WTC11 (cell line): ENCODE measurements around the gene USP15. TPM values are rescaled to one million over a fixed set of nuclear protein-coding genes. Genes with fewer than 3 reads are reported as not detected.

Source experiments
- ATAC-seq: fragments of 200-7000 bp; cut with Tn5 transposase; 2 replicates; pipeline ENCODE4 v1.10.0; 2021; ENCODE audit warnings: mild to moderate bottlenecking, moderate library complexity
- CTCF ChIA-PET: fragments of 300-600 bp; sonication (Branson Sonifier 250); formaldehyde crosslinking; loops from one replicate; lab custom pipeline; 2021; ENCODE audit warnings: antibody characterized with exemption; lab: Charles Lee
- POLR2A ChIA-PET: fragments of 350-600 bp; sonication (Branson Sonifier 250); formaldehyde crosslinking; loops from one replicate; lab custom pipeline; 2021; ENCODE audit warnings: antibody characterized with exemption; lab: Charles Lee
- DNase-seq: peaks from one replicate; pipeline ENCODE4 v3.0.0; 2021; ENCODE audit warnings: low spot score
- H3K27ac Mint-ChIP-seq: 2 replicates; pipeline ENCODE4 v1.8.0; 2021; ENCODE audit warnings: mixed read lengths
- H3K27me3 Mint-ChIP-seq: 2 replicates; pipeline ENCODE4 v1.8.0; 2021; ENCODE audit warnings: low read depth, mild to moderate bottlenecking, moderate library complexity, mixed read lengths
- H3K36me3 Mint-ChIP-seq: 2 replicates; pipeline ENCODE4 v1.8.0; 2021; ENCODE audit warnings: mixed read lengths
- H3K4me1 Mint-ChIP-seq: 2 replicates; pipeline ENCODE4 v1.8.0; 2022; ENCODE audit warnings: mixed read lengths
- H3K4me3 Mint-ChIP-seq: 2 replicates; pipeline ENCODE4 v1.8.0; 2021; ENCODE audit warnings: mild to moderate bottlenecking, moderate library complexity, mixed read lengths
- H3K9me3 Mint-ChIP-seq: 2 replicates; pipeline ENCODE4 v1.8.0; 2021; ENCODE audit warnings: mixed read lengths
- CREM ChIP-seq: sonication (generic); formaldehyde crosslinking; IDR thresholded peaks from 2 replicates; pipeline ENCODE4 v1.8.1; 2022; ENCODE audit warnings: mild to moderate bottlenecking, missing genetic modification reagents, moderate library complexity
- ELF4 ChIP-seq: sonication (generic); formaldehyde crosslinking; IDR thresholded peaks from 2 replicates; pipeline ENCODE4 v1.8.1; 2022; ENCODE audit warnings: low read depth, mild to moderate bottlenecking, moderate library complexity, missing genetic modification reagents
- FOXP1 ChIP-seq: sonication (generic); formaldehyde crosslinking; IDR thresholded peaks from 2 replicates; pipeline ENCODE4 v1.8.0; 2022; ENCODE audit warnings: missing genetic modification reagents, mild to moderate bottlenecking, moderate library complexity, borderline replicate concordance
- GRHL2 ChIP-seq: fragments of 250-450 bp; sonication (Bioruptor Pico); IDR thresholded peaks from 2 replicates; pipeline ENCODE4 v1.8.0; 2022; ENCODE audit warnings: mild to moderate bottlenecking, moderate library complexity; ENCODE audit not compliant: insufficient replicate concordance, severe bottlenecking
- IRF2 ChIP-seq: sonication (generic); formaldehyde crosslinking; IDR thresholded peaks from 2 replicates; pipeline ENCODE4 v1.8.0; 2022; ENCODE audit warnings: low read depth, missing genetic modification reagents, borderline replicate concordance
- MAX ChIP-seq: sonication (generic); formaldehyde crosslinking; IDR thresholded peaks from 2 replicates; pipeline ENCODE4 v1.8.0; 2022; ENCODE audit warnings: mild to moderate bottlenecking, missing genetic modification reagents
- RELA ChIP-seq: sonication (generic); formaldehyde crosslinking; IDR thresholded peaks from 2 replicates; pipeline ENCODE4 v1.8.1; 2022; ENCODE audit warnings: missing genetic modification reagents, mild to moderate bottlenecking, borderline replicate concordance
- SMAD3 ChIP-seq: sonication (generic); formaldehyde crosslinking; IDR thresholded peaks from 2 replicates; pipeline ENCODE4 v1.8.0; 2022; ENCODE audit warnings: missing genetic modification reagents, mild to moderate bottlenecking, borderline replicate concordance
- STAT6 ChIP-seq: sonication (generic); formaldehyde crosslinking; conservative IDR thresholded peaks from 2 replicates; pipeline ENCODE4 v1.8.1; 2023; ENCODE audit warnings: mild to moderate bottlenecking, low read depth, missing genetic modification reagents, moderate library complexity
- ZNF396 ChIP-seq: fragments of 250-450 bp; sonication (Bioruptor Pico); IDR thresholded peaks from 2 replicates; pipeline ENCODE4 v1.8.0; 2021; ENCODE audit warnings: mild to moderate bottlenecking, moderate library complexity, borderline replicate concordance
- ZNF416 ChIP-seq: fragments of 250-450 bp; sonication (Bioruptor Pico); IDR thresholded peaks from 2 replicates; pipeline ENCODE4 v1.9.0; 2021; ENCODE audit warnings: mild to moderate bottlenecking, inconsistent platforms
- ZNF423 ChIP-seq: fragments of 250-450 bp; sonication (Bioruptor Pico); IDR thresholded peaks from 2 replicates; pipeline ENCODE4 v2.1.2; 2022; ENCODE audit warnings: mild to moderate bottlenecking, moderate library complexity
- ZNF532 ChIP-seq: fragments of 250-450 bp; sonication (Bioruptor Pico); IDR thresholded peaks from 2 replicates; pipeline ENCODE4 v1.9.0; 2021; ENCODE audit warnings: mild to moderate bottlenecking, borderline replicate concordance
- total RNA-seq: library from RNA; stranded (reverse); gene quantifications from 3 replicates; pipeline ENCODE4 v1.2.3, GENCODE V29; 2021

USP15 gene
- total RNA-seq, 1 experiment from 2014 or later: 37.2 TPM

GRCh38 chr12:62211510-62211909, 48.7 kb upstream of the USP15 start:
- ATAC-seq: no peak
- Mint-ChIP-seq H3K9me3 (no peaks in the 10 kb centered on the region), H3K27ac (no peak overlapping the region), H3K4me3 (no peak overlapping the region), H3K36me3 (no peaks in the 10 kb centered on the region)
- ChIA-PET CTCF (interaction anchor here (1.6 kb wide), 1 partner anchor 11 kb away, joined by 7 read pairs; no protein-coding TSS in a partner anchor), POLR2A (no interaction called here)
- TF ChIP-seq ELF4 (CRISPR knock-in tag): no peak
- TF ChIP-seq MAX (CRISPR knock-in tag): no peak
- TF ChIP-seq SMAD3 (CRISPR knock-in tag): no peak
- no peak for TF ChIP-seq CREM (CRISPR knock-in tag)
- no peak for TF ChIP-seq RELA (CRISPR knock-in tag)
- TF ChIP-seq FOXP1 (CRISPR knock-in tag): no peak
- TF ChIP-seq ZNF416: no peak
- no peak for TF ChIP-seq ZNF532 (CRISPR knock-in tag)
- TF ChIP-seq, all 79 proteins: peak for 0
- H3K27me3 Mint-ChIP-seq: no peaks in the 10 kb centered on the region; the same call in 1 of the 2 replicates
- H3K4me1 Mint-ChIP-seq: peaks cover 3% of the 10 kb centered on the region
- no peak for DNase-seq

GRCh38 chr12:62214846-62215245, 45.4 kb upstream of the USP15 start:
- POLR2A ChIA-PET: no interaction called here
- DNase-seq (no peak), ATAC-seq (no peak)
- peaks cover 3% of the 10 kb centered on the region for H3K4me1 Mint-ChIP-seq
- no peak for TF ChIP-seq ELF4 (CRISPR knock-in tag)
- TF ChIP-seq SMAD3 (CRISPR knock-in tag): no peak
- no peak for TF ChIP-seq GRHL2 (CRISPR knock-in tag)
- no peak for TF ChIP-seq STAT6 (CRISPR knock-in tag)
- no peak for TF ChIP-seq ZNF396 (CRISPR knock-in tag)
- no peak for TF ChIP-seq IRF2 (CRISPR knock-in tag)
- no peak overlapping the region for H3K4me3 Mint-ChIP-seq
- H3K36me3 Mint-ChIP-seq: no peaks in the 10 kb centered on the region
- H3K9me3 Mint-ChIP-seq: no peaks in the 10 kb centered on the region
- CTCF ChIA-PET: no interaction called here
- no peak overlapping the region for H3K27ac Mint-ChIP-seq
- no peaks in the 10 kb centered on the region; the same call in 1 of the 2 replicates for H3K27me3 Mint-ChIP-seq

DNA sequence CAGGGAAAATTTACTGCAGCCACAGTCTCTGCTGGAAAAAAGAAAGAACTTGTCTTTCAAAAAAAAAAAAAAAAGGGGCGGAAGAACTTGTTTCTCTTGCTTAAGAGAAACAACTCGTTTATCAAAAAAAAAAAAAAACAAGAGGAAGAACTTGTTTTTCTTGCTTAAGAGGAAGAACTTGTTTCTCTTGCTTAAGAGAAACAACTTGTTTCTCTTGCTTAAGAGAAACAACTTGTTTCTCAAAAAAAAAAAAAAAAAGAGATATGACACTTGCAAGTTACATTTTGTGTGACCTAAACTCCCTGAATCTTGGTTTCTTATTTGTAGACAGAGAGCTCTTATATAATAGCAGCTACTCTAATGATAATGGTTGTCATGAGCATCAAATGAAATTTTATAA, 44.7 kb upstream of the USP15 start:
- no peak for TF ChIP-seq ZNF423 (CRISPR knock-in tag)
- TF ChIP-seq CREM (CRISPR knock-in tag): no peak
- ChIA-PET CTCF (interaction anchor here (0.7 kb wide), 1 partner anchor 99 kb away, joined by 4 read pairs; no protein-coding TSS in a partner anchor), POLR2A (no interaction called here)
- Mint-ChIP-seq H3K4me1 (peaks cover 3% of the 10 kb centered on the region), H3K4me3 (no peak overlapping the region), H3K36me3 (no peaks in the 10 kb centered on the region), H3K27ac (no peak overlapping the region), H3K9me3 (no peaks in the 10 kb centered on the region), H3K27me3 (no peaks in the 10 kb centered on the region; the same call in 1 of the 2 replicates)
- DNase-seq (no peak), ATAC-seq (no peak)
